SK-N-SH treated with all-trans-retinoic acid at 6 μM for 48 hours (cell line): ENCODE data around the gene SCFD2.

ENCODE experiments used
- ATAC-seq: fragments of 200-7000 bp; cut with Tn5 transposase; 3 replicates; pipeline ENCODE4 v1.9.1; 2020; ENCODE audit warnings: mild to moderate bottlenecking, moderate library complexity
- ARNTL ChIP-seq: fragments of 450-650 bp; formaldehyde crosslinking; IDR thresholded peaks from 2 replicates; pipeline ENCODE4 v1.5.0; 2020; ENCODE audit warnings: low read depth, mild to moderate bottlenecking, moderate library complexity, borderline replicate concordance
- BACH2 ChIP-seq: fragments of 250-450 bp; sonication (Bioruptor Pico); IDR thresholded peaks from 2 replicates; pipeline ENCODE4 v1.9.0; 2021; ENCODE audit warnings: mild to moderate bottlenecking, borderline replicate concordance
- CREB5 ChIP-seq: fragments of 250-450 bp; sonication (Bioruptor Pico); IDR thresholded peaks from 2 replicates; pipeline ENCODE4 v1.5.1; 2020; ENCODE audit warnings: low read depth, mild to moderate bottlenecking, moderate library complexity
- CSDC2 ChIP-seq: fragments of 250-450 bp; sonication (Bioruptor Pico); IDR thresholded peaks from 2 replicates; pipeline ENCODE4 v1.5.0; 2020; ENCODE audit warnings: mild to moderate bottlenecking, moderate library complexity
- CSRNP3 ChIP-seq: fragments of 250-450 bp; sonication (Bioruptor Pico); IDR thresholded peaks from 2 replicates; pipeline ENCODE4 v1.5.1; 2021; ENCODE audit warnings: mild to moderate bottlenecking, moderate library complexity
- ESRRG ChIP-seq: fragments of 250-450 bp; sonication (Bioruptor Pico); IDR thresholded peaks from 2 replicates; pipeline ENCODE4 v1.6.1; 2021; ENCODE audit warnings: mild to moderate bottlenecking
- GLIS3 ChIP-seq: fragments of 250-450 bp; sonication (Bioruptor Pico); IDR thresholded peaks from 2 replicates; pipeline ENCODE4 v1.5.0; 2020; ENCODE audit warnings: mild to moderate bottlenecking, moderate library complexity
- ISL1 ChIP-seq: fragments of 250-450 bp; sonication (Bioruptor Pico); IDR thresholded peaks from 2 replicates; pipeline ENCODE4 v2.1.2; 2022; ENCODE audit warnings: mild to moderate bottlenecking, moderate library complexity
- OSR1 ChIP-seq: fragments of 250-450 bp; sonication (Bioruptor Pico); IDR thresholded peaks from 2 replicates; pipeline ENCODE4 v1.8.0; 2022; ENCODE audit warnings: moderate library complexity, mild to moderate bottlenecking, inconsistent platforms
- PATZ1 ChIP-seq: fragments of 250-450 bp; sonication (Bioruptor Pico); IDR thresholded peaks from 2 replicates; pipeline ENCODE4 v1.8.0; 2020; ENCODE audit warnings: mild to moderate bottlenecking, moderate library complexity, borderline replicate concordance
- POU6F1 ChIP-seq: fragments of 250-450 bp; sonication (Bioruptor Pico); IDR thresholded peaks from 2 replicates; pipeline ENCODE4 v1.8.0; 2021; ENCODE audit warnings: low read depth, mild to moderate bottlenecking, moderate library complexity, borderline replicate concordance
- PPARA ChIP-seq: fragments of 250-450 bp; sonication (Bioruptor Pico); IDR thresholded peaks from 2 replicates; pipeline ENCODE4 v1.5.0; 2020; ENCODE audit warnings: mild to moderate bottlenecking, borderline replicate concordance
- RARB ChIP-seq: fragments of 250-450 bp; sonication (Bioruptor Pico); IDR thresholded peaks from 2 replicates; pipeline ENCODE4 v1.8.0; 2021; ENCODE audit warnings: mild to moderate bottlenecking, moderate library complexity
- SNAI2 ChIP-seq: fragments of 250-450 bp; sonication (Bioruptor Pico); IDR thresholded peaks from 2 replicates; pipeline ENCODE4 v1.5.0; 2020; ENCODE audit warnings: mild to moderate bottlenecking, moderate library complexity
- TCF4 ChIP-seq: fragments of 250-450 bp; sonication (Bioruptor Pico); IDR thresholded peaks from 2 replicates; pipeline ENCODE4 v1.8.0; 2021; ENCODE audit warnings: mild to moderate bottlenecking, moderate library complexity, borderline replicate concordance
- TOX ChIP-seq: fragments of 250-450 bp; sonication (Bioruptor Pico); IDR thresholded peaks from 2 replicates; pipeline ENCODE4 v1.8.0; 2021; ENCODE audit warnings: mild to moderate bottlenecking, moderate library complexity, borderline replicate concordance
- TSHZ2 ChIP-seq: fragments of 250-450 bp; sonication (Bioruptor Pico); IDR thresholded peaks from 2 replicates; pipeline ENCODE4 v1.5.0; 2020; ENCODE audit warnings: mild to moderate bottlenecking, moderate library complexity
- ZC3H10 ChIP-seq: fragments of 250-450 bp; sonication (Bioruptor Pico); IDR thresholded peaks from 2 replicates; pipeline ENCODE4 v1.5.1; 2021; ENCODE audit warnings: mild to moderate bottlenecking, moderate library complexity
- ZFP3 ChIP-seq: fragments of 250-450 bp; sonication (Bioruptor Pico); IDR thresholded peaks from 2 replicates; pipeline ENCODE4 v1.5.0; 2020; ENCODE audit warnings: mild to moderate bottlenecking, moderate library complexity
- ZFP30 ChIP-seq: fragments of 450-650 bp; formaldehyde crosslinking; IDR thresholded peaks from 2 replicates; pipeline ENCODE4 v1.5.0; 2022; ENCODE audit warnings: mild to moderate bottlenecking, moderate library complexity
- ZNF565 ChIP-seq: fragments of 450-650 bp; formaldehyde crosslinking; conservative IDR thresholded peaks from 2 replicates; pipeline ENCODE4 v1.5.0; 2020; ENCODE audit warnings: low read depth, mild to moderate bottlenecking, moderate library complexity
- ZNF70 ChIP-seq: fragments of 450-650 bp; formaldehyde crosslinking; IDR thresholded peaks from 2 replicates; pipeline ENCODE4 v1.5.0; 2020; ENCODE audit warnings: mild to moderate bottlenecking, moderate library complexity
- ZNF8 ChIP-seq: fragments of 450-650 bp; formaldehyde crosslinking; IDR thresholded peaks from 2 replicates; pipeline ENCODE4 v1.5.0; 2020; ENCODE audit warnings: mild to moderate bottlenecking, moderate library complexity

The SCFD2 gene

GRCh38 chr4:52948057-52948423 is 417.8 kb downstream of the SCFD2 start:
- no peak for ATAC-seq
- no peak for TF ChIP-seq ZFP30 (CRISPR knock-in tag)
- TF ChIP-seq TCF4 (CRISPR knock-in tag): no peak
- TF ChIP-seq CSRNP3: no peak
- TF ChIP-seq ZNF8: no peak
- no peak for TF ChIP-seq TOX (CRISPR knock-in tag)
- no peak for TF ChIP-seq OSR1 (CRISPR knock-in tag)
- TF ChIP-seq CSDC2 (CRISPR knock-in tag): no peak

- no peak for TF ChIP-seq ZNF70 (CRISPR knock-in tag)
- no peak for TF ChIP-seq OSR1 (CRISPR knock-in tag)
- no peak for TF ChIP-seq ZC3H10 (CRISPR knock-in tag)
- no peak for TF ChIP-seq ZFP3
- no peak for TF ChIP-seq TCF4 (CRISPR knock-in tag)
- no peak for TF ChIP-seq ARNTL (CRISPR knock-in tag)
- no peak for ATAC-seq
Observed at GRCh38 chr4:52947401-52948056, 418.3 kb downstream of the SCFD2 start.

GRCh38 chr4:52946855-52947254 is 419.0 kb downstream of the SCFD2 start:
- TF ChIP-seq PPARA (no peak), ARNTL (CRISPR knock-in tag) (no peak), RARB (CRISPR knock-in tag) (no peak), ISL1 (no peak), ZFP3 (no peak), CREB5 (no peak)
- no peak for ATAC-seq

- no peak for TF ChIP-seq RARB (CRISPR knock-in tag)
- TF ChIP-seq TCF4 (CRISPR knock-in tag): no peak
- no peak for TF ChIP-seq ZC3H10 (CRISPR knock-in tag)
- no peak for TF ChIP-seq CSRNP3
- TF ChIP-seq BACH2: no peak
- TF ChIP-seq ZNF565 (CRISPR knock-in tag): no peak
- TF ChIP-seq ZNF8: no peak
- no peak for TF ChIP-seq ZNF70 (CRISPR knock-in tag)
- no peak for TF ChIP-seq GLIS3 (CRISPR knock-in tag)
- TF ChIP-seq, all 23 proteins: peak for 0
Observed at GRCh38 chr4:52945982-52946381, 419.9 kb downstream of the SCFD2 start.

GRCh38 chr4:52945326-52945898 is 420.4 kb downstream of the SCFD2 start:
- ATAC-seq: no peak
- no peak for TF ChIP-seq ISL1
- TF ChIP-seq SNAI2 (CRISPR knock-in tag): no peak
- no peak for TF ChIP-seq PPARA
- no peak for TF ChIP-seq RARB (CRISPR knock-in tag)
- no peak for TF ChIP-seq TSHZ2 (CRISPR knock-in tag)
- no peak for TF ChIP-seq ESRRG
- TF ChIP-seq CSDC2 (CRISPR knock-in tag): no peak
- TF ChIP-seq GLIS3 (CRISPR knock-in tag): no peak
- TF ChIP-seq OSR1 (CRISPR knock-in tag): no peak
- no peak for TF ChIP-seq POU6F1 (CRISPR knock-in tag)
- no peak for TF ChIP-seq TOX (CRISPR knock-in tag)
- no peak for TF ChIP-seq ZFP30 (CRISPR knock-in tag)
- no peak for TF ChIP-seq ZNF8
- no peak for TF ChIP-seq PATZ1 (CRISPR knock-in tag)
- no peak for TF ChIP-seq ZNF565 (CRISPR knock-in tag)

More at GRCh38 chr4:52945982-52946381, 419.9 kb downstream of the SCFD2 start:
- ATAC-seq: no peak
